ENCODE measurements around the gene RAP1B. TPM values are rescaled to one million over a fixed set of nuclear protein-coding genes. Genes with fewer than 3 reads are reported as not detected.

The RAP1B gene
- total RNA-seq, 1 donor = 155 TPM

DNA sequence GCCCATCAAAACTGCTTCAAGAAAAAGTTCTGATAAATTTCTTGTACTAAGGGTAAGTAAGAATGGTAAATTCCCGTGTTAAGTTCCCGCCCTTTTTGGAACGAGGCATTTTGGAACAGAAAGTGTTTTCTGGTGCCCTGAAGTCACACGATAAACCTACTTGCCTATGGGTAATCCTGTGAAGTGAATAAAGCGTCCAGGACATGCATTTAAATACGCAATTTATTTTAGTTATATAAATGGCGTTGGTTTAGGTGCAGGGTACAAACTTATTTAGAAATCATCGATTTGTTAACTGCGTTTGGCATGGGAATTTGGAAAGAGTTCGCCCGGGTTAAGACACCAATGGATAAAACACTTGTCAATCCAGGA is 715 bp upstream of the RAP1B start:
- H3K4me3 ChIP-seq (ENCODE audit: low read depth, low read length) = peak overlapping the region; percentile 69
- no peak for TF ChIP-seq CTCF (IDR thresholded peaks at IDR 0.05; ENCODE audit: insufficient read depth, low read depth, low read length)
- no peak for DNase-seq (ENCODE audit: low read depth)

GRCh38 chr12:68611094-68611805 is 551 bp downstream of the RAP1B start:
- H3K4me3 ChIP-seq (ENCODE audit: low read depth, low read length) = peak overlapping the region; percentile 87
- peak; percentile 74 for DNase-seq (ENCODE audit: low read depth)
- no peak for TF ChIP-seq CTCF (IDR thresholded peaks at IDR 0.05; ENCODE audit: insufficient read depth, low read depth, low read length)

DNA sequence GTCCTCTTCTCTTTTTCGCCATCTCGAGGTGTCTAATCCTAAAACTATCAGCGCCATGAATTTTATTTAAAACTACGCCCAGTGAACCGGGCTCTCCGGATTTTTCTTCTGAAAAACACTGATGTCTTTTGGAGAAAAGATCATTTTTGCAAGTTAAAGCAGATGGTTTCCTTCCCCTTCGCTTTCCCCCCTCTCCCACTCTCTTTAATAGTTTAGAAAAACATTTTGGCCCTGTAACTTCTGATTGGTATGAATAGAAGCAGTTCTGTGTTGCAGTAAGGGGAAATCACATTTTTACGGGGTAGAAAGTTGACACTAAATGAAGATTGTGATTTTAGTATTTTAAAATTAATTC is 1.1 kb downstream of the RAP1B start:
- no peak for TF ChIP-seq CTCF (IDR thresholded peaks at IDR 0.05; ENCODE audit: insufficient read depth, low read depth, low read length)
- DNase-seq (ENCODE audit: low read depth) = no peak

DNA sequence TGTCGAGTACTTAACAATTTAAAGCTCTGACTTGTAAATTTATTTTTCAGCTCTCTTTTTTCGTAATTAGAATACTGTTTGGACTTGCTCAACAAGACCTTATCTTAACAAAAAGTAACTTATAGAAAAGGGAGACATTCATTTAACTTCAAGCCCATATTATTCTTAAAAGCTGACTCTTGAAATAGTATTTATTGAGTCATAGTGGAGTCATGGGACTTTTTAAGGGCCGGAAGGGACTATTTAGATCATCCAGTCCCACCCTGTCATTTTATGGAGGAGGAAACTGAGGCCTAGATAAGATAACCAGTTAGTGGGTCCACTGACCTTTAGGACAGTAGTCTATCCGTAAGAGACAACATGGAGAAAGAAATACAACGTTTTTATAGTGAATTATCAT is 1.5 kb downstream of the RAP1B start:
- H3K4me3 ChIP-seq (ENCODE audit: low read depth, low read length) = peak overlapping the region; percentile 87
- TF ChIP-seq CTCF (IDR thresholded peaks at IDR 0.05; ENCODE audit: insufficient read depth, low read depth, low read length) = no peak
- DNase-seq (ENCODE audit: low read depth) = peak; percentile 71

More for the DNA sequence above, 1.1 kb downstream of the RAP1B start:
- peak overlapping the region; percentile 87 for H3K4me3 ChIP-seq (ENCODE audit: low read depth, low read length)

GRCh38 chr12:68612697-68613096 is 2.0 kb downstream of the RAP1B start:
- peak overlapping the region; percentile 87 for H3K4me3 ChIP-seq (ENCODE audit: low read depth, low read length)
- DNase-seq (ENCODE audit: low read depth) = no peak
- TF ChIP-seq CTCF (IDR thresholded peaks at IDR 0.05; ENCODE audit: insufficient read depth, low read depth, low read length) = no peak

DNA sequence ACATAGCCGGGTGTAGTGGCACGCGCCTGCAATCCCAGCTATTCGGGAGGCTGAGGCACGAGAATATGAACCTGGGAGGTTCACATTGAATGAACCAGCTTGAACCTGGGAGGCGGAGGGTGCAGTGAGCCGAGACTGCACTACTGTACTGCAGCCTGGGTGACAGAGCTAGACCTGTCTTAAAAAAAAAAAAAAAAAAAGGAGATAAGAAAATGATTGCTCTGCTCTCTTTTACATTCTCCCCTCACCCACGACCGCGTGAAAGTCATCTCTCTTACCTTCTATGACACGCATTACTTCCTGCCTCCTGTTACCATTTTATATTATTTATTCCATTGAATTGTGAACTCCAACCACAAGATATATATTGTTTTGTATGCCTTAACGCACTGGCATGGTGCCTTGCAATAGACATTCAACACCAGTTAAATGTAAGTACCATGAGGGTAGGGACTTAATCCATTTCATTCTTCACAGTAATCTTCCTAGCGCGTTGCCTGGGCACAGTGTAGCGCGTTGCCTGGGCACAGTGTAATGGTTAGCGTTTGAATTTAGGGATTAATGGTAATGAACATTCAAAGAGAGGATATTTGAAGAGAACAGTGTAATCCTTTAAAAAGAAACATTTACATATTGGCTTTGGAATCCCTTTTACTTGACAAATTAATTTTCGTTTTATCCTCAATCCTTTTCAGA is 2.7 kb downstream of the RAP1B start:
- no peak for TF ChIP-seq CTCF (IDR thresholded peaks at IDR 0.05; ENCODE audit: insufficient read depth, low read depth, low read length)
- peak overlapping the region; percentile 87 for H3K4me3 ChIP-seq (ENCODE audit: low read depth, low read length)
- no peak for DNase-seq (ENCODE audit: low read depth)
